ENCODE measurements around the gene BTNL9.

DNA sequence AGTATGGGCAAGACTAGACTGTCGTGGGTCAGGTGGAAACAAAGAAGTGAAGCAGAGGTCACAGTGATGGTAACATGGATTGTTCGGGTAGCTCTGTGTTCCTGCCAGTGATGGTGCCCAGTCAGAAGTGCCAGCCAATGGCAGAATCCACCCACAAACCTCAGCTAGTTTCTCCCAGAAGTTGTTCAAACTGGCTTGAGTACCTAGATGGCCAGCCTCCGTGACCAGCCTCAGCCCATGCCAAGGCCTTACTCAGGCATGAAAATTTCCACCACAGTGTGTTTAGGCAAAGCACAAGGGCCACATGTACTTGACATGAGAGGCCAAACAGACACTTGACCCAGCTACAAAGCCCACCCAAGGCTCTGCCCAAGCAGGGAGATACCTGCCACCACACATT lies 19.4 kb upstream of the BTNL9 start:
- TF ChIP-seq, protein P1, sequence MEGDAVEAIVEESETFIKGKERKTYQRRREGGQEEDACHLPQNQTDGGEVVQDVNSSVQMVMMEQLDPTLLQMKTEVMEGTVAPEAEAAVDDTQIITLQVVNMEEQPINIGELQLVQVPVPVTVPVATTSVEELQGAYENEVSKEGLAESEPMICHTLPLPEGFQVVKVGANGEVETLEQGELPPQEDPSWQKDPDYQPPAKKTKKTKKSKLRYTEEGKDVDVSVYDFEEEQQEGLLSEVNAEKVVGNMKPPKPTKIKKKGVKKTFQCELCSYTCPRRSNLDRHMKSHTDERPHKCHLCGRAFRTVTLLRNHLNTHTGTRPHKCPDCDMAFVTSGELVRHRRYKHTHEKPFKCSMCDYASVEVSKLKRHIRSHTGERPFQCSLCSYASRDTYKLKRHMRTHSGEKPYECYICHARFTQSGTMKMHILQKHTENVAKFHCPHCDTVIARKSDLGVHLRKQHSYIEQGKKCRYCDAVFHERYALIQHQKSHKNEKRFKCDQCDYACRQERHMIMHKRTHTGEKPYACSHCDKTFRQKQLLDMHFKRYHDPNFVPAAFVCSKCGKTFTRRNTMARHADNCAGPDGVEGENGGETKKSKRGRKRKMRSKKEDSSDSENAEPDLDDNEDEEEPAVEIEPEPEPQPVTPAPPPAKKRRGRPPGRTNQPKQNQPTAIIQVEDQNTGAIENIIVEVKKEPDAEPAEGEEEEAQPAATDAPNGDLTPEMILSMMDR (optimal IDR thresholded peaks at IDR 0.05 in 1 of 3, IDR thresholded peaks at IDR 0.05 in 1 of 3, conservative IDR thresholded peaks at IDR 0.05 in 1 of 3; ENCODE audit: extremely low read depth in 1 of 3, insufficient read depth in 2 of 3, low read length in 3 of 3), result no peak
- TF ChIP-seq EZH2 (IDR thresholded peaks at IDR 0.05; ENCODE audit: low read length), result no peak
